Measurements from ENCODE around the gene RHOF. TPM values are rescaled to one million over a fixed set of nuclear protein-coding genes. Genes with fewer than 3 reads are reported as not detected.

The RHOF gene
- total RNA-seq, 4 donors from 2014 or later: 3.2 to 20.4 (median 6.2) TPM

GRCh38 chr12:121817648-121818043 lies 24.2 kb upstream of the RHOF start:
- H3K4me1 ChIP-seq: peaks cover 13 to 14% (median 13%) of the 10 kb centered on the region in 3 donors
- 92 to 95% methylated on average over 15 to 18 of the region's 18 CpGs for WGBS, 2 donors
- no peak for DNase-seq
- intact Hi-C loops (cut with DNase I): loop anchor here (10.0 kb wide), 1 partner anchor 67 kb away; the partner anchor contains the start of gene PSMD9
- H3K27ac ChIP-seq: no peak overlapping the region
- no peaks in the 10 kb centered on the region for H3K9me3 ChIP-seq
- no peak overlapping the region for H3K4me3 ChIP-seq
- no peaks in the 10 kb centered on the region for H3K27me3 ChIP-seq
- H3K36me3 ChIP-seq: peaks cover 64 to 100% (median 72%) of the 10 kb centered on the region in 3 donors
- TF ChIP-seq POLR2A (IDR thresholded peaks at IDR 0.05) (no peak), CTCF (IDR thresholded peaks at IDR 0.05) (no peak)

GRCh38 chr12:121816925-121817647 lies 23.6 kb upstream of the RHOF start:
- TF ChIP-seq CTCF (IDR thresholded peaks at IDR 0.05): no peak
- TF ChIP-seq POLR2A (IDR thresholded peaks at IDR 0.05): no peak
- DNase-seq: no peak
- WGBS, 2 donors: 92 to 95% methylated on average over 16 to 25 of the region's 47 CpGs

GRCh38 chr12:121815263-121815662 lies 21.8 kb upstream of the RHOF start:
- Histone ChIP-seq H3K4me1 (peaks cover 33 to 38% (median 34%) of the 10 kb centered on the region in 3 donors), H3K27ac (no peak overlapping the region), H3K27me3 (no peaks in the 10 kb centered on the region), H3K4me3 (no peak overlapping the region), H3K36me3 (peaks cover 58 to 93% (median 63%) of the 10 kb centered on the region in 3 donors), H3K9me3 (no peaks in the 10 kb centered on the region)
- intact Hi-C loops (cut with DNase I): loop anchor here (10.0 kb wide), 1 partner anchor 70 kb away; the partner anchor contains the start of gene PSMD9
- no peak for DNase-seq
- 86 to 96% methylated on average over 8 of the region's 8 CpGs for WGBS, 2 donors
- TF ChIP-seq POLR2A (IDR thresholded peaks at IDR 0.05): no peak
- TF ChIP-seq CTCF (IDR thresholded peaks at IDR 0.05): no peak

More at GRCh38 chr12:121816925-121817647, 23.6 kb upstream of the RHOF start:
- Histone ChIP-seq H3K27me3 (no peaks in the 10 kb centered on the region), H3K4me1 (peaks cover 17 to 20% (median 18%) of the 10 kb centered on the region in 3 donors), H3K4me3 (no peak overlapping the region), H3K27ac (no peak overlapping the region), H3K36me3 (peaks cover 60 to 96% (median 67%) of the 10 kb centered on the region in 3 donors), H3K9me3 (no peaks in the 10 kb centered on the region)
- intact Hi-C loops (cut with DNase I): loop anchor here (10.0 kb wide), 1 partner anchor 68 kb away; the partner anchor contains the start of gene PSMD9

- TF ChIP-seq POLR2A (IDR thresholded peaks at IDR 0.05) (no peak), CTCF (IDR thresholded peaks at IDR 0.05) (no peak)
- DNase-seq: no peak
- H3K9me3 ChIP-seq: no peaks in the 10 kb centered on the region
- peaks cover 34 to 45% (median 36%) of the 10 kb centered on the region in 3 donors for H3K4me1 ChIP-seq
- no peak overlapping the region for H3K27ac ChIP-seq
- H3K27me3 ChIP-seq: no peaks in the 10 kb centered on the region
- peaks cover 60 to 93% (median 63%) of the 10 kb centered on the region in 3 donors for H3K36me3 ChIP-seq
- 97% methylated on average over 6 of the region's 31 CpGs for WGBS, 2 donors
- intact Hi-C loops (cut with DNase I): loop anchor here (10.0 kb wide), 1 partner anchor 70 kb away; the partner anchor contains the start of gene PSMD9
- no peak overlapping the region for H3K4me3 ChIP-seq
Measured at GRCh38 chr12:121814429-121815119, 21.1 kb upstream of the RHOF start.

- Histone ChIP-seq H3K27ac (no peak overlapping the region), H3K36me3 (peaks cover 54 to 93% (median 57%) of the 10 kb centered on the region in 3 donors), H3K27me3 (no peaks in the 10 kb centered on the region), H3K4me1 (peaks cover 34 to 45% (median 36%) of the 10 kb centered on the region in 3 donors), H3K4me3 (no peak overlapping the region), H3K9me3 (no peaks in the 10 kb centered on the region)
- intact Hi-C loops (cut with DNase I): loop anchor here (10.0 kb wide), 1 partner anchor 71 kb away; the partner anchor contains the start of gene PSMD9
- TF ChIP-seq CTCF (IDR thresholded peaks at IDR 0.05) (no peak), POLR2A (IDR thresholded peaks at IDR 0.05) (no peak)
- no peak for DNase-seq
- WGBS, 2 donors: 89 to 95% methylated on average over 4 to 5 of the region's 14 CpGs
Measured at GRCh38 chr12:121813951-121814350, 20.5 kb upstream of the RHOF start.

Measured in esophagus squamous epithelium (tissue), 5 donors.